Astrocyte (in vitro differentiated cells and primary cell): Measurements from ENCODE around the gene PRKG1. TPM values are rescaled to one million over a fixed set of nuclear protein-coding genes. Genes with fewer than 3 reads are reported as not detected.

Experiments
- DNase-seq: peaks from one replicate; pipeline ENCODE4 v3.0.0-alpha.2; 2010; ENCODE audit warnings: low read depth
- FAIRE-seq: peaks from 2 replicates; lab custom pipeline; 2011; peaks lifted over from hg19 to GRCh38; lab: Jason Lieb, UNC
- H2AFZ ChIP-seq: 2 replicates; pipeline ENCODE4 v1.6.0; 2012; ENCODE audit warnings: low read depth, low read length, inconsistent platforms
- H3K27ac ChIP-seq: 2 replicates; pipeline ENCODE4 v1.5.1; 2011; ENCODE audit warnings: low read depth, low read length, inconsistent platforms
- H3K27me3 ChIP-seq: 2 replicates; pipeline ENCODE4 v1.6.0; 2011; ENCODE audit warnings: low read length, inconsistent platforms; ENCODE audit not compliant: insufficient read depth
- H3K36me3 ChIP-seq: 2 replicates; pipeline ENCODE4 v1.5.1; 2011; ENCODE audit warnings: low read length, inconsistent platforms; ENCODE audit not compliant: insufficient read depth
- H3K4me1 ChIP-seq: 2 replicates; pipeline ENCODE4 v1.5.1; 2011; ENCODE audit warnings: low read length, inconsistent platforms; ENCODE audit not compliant: insufficient read depth
- H3K4me2 ChIP-seq: 2 replicates; pipeline ENCODE4 v1.6.0; 2012; ENCODE audit warnings: low read length, inconsistent platforms
- H3K4me3 ChIP-seq: 2 replicates; pipeline ENCODE4 v1.5.1; 2011; ENCODE audit warnings: low read depth, mild to moderate bottlenecking, low read length, inconsistent platforms; ENCODE audit not compliant: insufficient read depth
- H3K79me2 ChIP-seq: 2 replicates; pipeline ENCODE4 v1.6.0; 2012; ENCODE audit warnings: mild to moderate bottlenecking, low read length, inconsistent platforms; ENCODE audit not compliant: insufficient read depth
- H3K9ac ChIP-seq: 2 replicates; pipeline ENCODE4 v1.6.0; 2012; ENCODE audit warnings: mild to moderate bottlenecking, low read length, inconsistent platforms
- H3K9me3 ChIP-seq: 2 replicates; pipeline ENCODE4 v1.5.1; 2012; ENCODE audit warnings: low read depth, mild to moderate bottlenecking, low read length, inconsistent platforms; ENCODE audit not compliant: insufficient read depth
- H4K20me1 ChIP-seq: 2 replicates; pipeline ENCODE4 v1.6.0; 2012; ENCODE audit warnings: low read length, inconsistent platforms; ENCODE audit not compliant: insufficient read depth
- H3K27ac Mint-ChIP-seq: one replicate; pipeline ENCODE4 v1.8.0; 2021; ENCODE audit warnings: mild to moderate bottlenecking, mixed read lengths; ENCODE audit not compliant: unreplicated experiment
- H3K27me3 Mint-ChIP-seq: one replicate; pipeline ENCODE4 v1.8.0; 2021; ENCODE audit warnings: low read depth, mixed read lengths; ENCODE audit not compliant: unreplicated experiment
- H3K36me3 Mint-ChIP-seq: one replicate; pipeline ENCODE4 v1.8.0; 2021; ENCODE audit warnings: low read depth, mixed read lengths; ENCODE audit not compliant: unreplicated experiment
- H3K4me1 Mint-ChIP-seq: one replicate; pipeline ENCODE4 v1.8.0; 2021; ENCODE audit warnings: low read depth, mixed read lengths; ENCODE audit not compliant: unreplicated experiment
- H3K4me3 Mint-ChIP-seq: one replicate; pipeline ENCODE4 v1.8.0; 2021; ENCODE audit warnings: mild to moderate bottlenecking, moderate library complexity, mixed read lengths; ENCODE audit not compliant: unreplicated experiment
- H3K9me3 Mint-ChIP-seq: one replicate; pipeline ENCODE4 v1.8.0; 2021; ENCODE audit warnings: mild to moderate bottlenecking, mixed read lengths; ENCODE audit not compliant: unreplicated experiment
- EZH2 ChIP-seq: IDR thresholded peaks from 2 replicates; pipeline ENCODE4 v1.6.1; 2012; ENCODE audit warnings: mild to moderate bottlenecking, low read length, inconsistent platforms; ENCODE audit not compliant: insufficient read depth
- total RNA-seq: library from RNA; stranded (reverse); gene quantifications from 2 replicates; pipeline ENCODE4 v1.2.1, GENCODE V29; 2021
- TF ChIP-seq, protein P1 (sequence below): IDR thresholded peaks from 2 replicates; pipeline ENCODE4 v1.5.1; 2011; ENCODE audit warnings: low read depth, mild to moderate bottlenecking, inconsistent platforms, low read length, moderate library complexity; ENCODE audit not compliant: insufficient read depth

Gene PRKG1
- total RNA-seq, 1 donor from 2014 or later = 3.1 TPM

DNA sequence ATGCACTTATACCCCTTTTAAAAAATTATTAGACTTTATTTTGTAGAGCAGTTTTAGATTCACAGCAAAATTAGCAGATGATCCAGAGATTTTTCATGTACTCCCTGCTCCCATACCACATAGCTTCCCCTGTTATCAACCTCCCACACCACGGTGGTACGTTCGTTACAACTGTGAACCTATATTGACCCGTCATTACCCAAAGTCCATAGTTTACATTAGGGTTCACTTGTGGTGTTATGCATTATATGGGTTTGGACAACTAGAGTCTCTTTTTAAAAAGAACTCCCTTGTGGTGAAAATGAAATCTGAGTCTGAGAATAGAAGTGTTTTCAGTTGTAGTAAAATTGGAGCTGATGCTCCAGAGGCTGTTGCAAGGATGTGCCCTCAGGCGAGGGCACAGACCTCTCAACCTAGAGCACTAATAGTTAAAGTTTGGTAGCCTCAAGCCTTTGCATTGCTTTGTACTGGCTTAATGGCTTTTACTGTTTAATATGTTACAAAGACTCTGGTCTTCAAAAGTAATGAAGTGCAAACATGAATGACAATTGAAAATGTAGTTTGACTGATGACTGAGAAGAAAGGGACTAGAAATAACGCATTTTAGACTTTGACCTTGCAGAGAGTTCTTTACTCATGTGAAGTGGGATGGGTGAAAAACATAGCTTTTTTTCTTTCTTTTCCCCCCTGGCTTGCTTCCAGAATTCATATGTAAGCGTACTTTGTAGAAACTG, 655.7 kb downstream of the PRKG1 start:
- Histone ChIP-seq H3K79me2 (no peaks in the 10 kb centered on the region), H3K27ac (no peak overlapping the region), H3K36me3 (no peaks in the 10 kb centered on the region), H3K4me1 (no peaks in the 10 kb centered on the region), H2AFZ (no peak overlapping the region), H3K9ac (no peak overlapping the region), H3K4me2 (no peak overlapping the region), H3K27me3 (no peaks in the 10 kb centered on the region), H3K9me3 (no peaks in the 10 kb centered on the region), H3K4me3 (no peak overlapping the region), H4K20me1 (no peaks in the 10 kb centered on the region)
- Mint-ChIP-seq H3K4me1 (peaks cover 25% of the 10 kb centered on the region), H3K4me3 (no peak overlapping the region), H3K27me3 (no peaks in the 10 kb centered on the region), H3K27ac (no peak overlapping the region), H3K9me3 (no peaks in the 10 kb centered on the region), H3K36me3 (no peaks in the 10 kb centered on the region)
- no peak for TF ChIP-seq EZH2
- TF ChIP-seq, protein P1, sequence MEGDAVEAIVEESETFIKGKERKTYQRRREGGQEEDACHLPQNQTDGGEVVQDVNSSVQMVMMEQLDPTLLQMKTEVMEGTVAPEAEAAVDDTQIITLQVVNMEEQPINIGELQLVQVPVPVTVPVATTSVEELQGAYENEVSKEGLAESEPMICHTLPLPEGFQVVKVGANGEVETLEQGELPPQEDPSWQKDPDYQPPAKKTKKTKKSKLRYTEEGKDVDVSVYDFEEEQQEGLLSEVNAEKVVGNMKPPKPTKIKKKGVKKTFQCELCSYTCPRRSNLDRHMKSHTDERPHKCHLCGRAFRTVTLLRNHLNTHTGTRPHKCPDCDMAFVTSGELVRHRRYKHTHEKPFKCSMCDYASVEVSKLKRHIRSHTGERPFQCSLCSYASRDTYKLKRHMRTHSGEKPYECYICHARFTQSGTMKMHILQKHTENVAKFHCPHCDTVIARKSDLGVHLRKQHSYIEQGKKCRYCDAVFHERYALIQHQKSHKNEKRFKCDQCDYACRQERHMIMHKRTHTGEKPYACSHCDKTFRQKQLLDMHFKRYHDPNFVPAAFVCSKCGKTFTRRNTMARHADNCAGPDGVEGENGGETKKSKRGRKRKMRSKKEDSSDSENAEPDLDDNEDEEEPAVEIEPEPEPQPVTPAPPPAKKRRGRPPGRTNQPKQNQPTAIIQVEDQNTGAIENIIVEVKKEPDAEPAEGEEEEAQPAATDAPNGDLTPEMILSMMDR = no peak
- DNase-seq (no peak), FAIRE-seq (no peak)

DNA sequence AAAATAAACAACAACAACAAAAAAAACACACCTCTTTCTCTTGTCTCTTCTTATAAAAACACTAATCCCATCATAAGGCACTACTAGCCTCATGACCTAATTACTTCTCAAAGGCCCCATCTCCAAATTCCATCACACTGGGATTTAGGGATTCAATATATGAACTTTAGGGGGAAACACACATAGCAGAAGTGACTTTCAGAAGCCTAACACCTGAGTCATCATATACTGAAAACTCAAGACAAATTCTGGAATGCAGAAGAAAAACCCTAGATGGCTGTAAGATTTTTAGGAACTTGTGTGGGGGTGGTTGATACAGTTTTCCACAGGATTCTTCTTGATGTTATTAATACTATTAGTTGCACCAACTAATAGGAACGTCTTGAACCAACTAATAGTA, 658.8 kb downstream of the PRKG1 start:
- no peaks in the 10 kb centered on the region for H3K4me1 ChIP-seq
- TF ChIP-seq, protein P1 = no peak
- no peak for TF ChIP-seq EZH2
- H3K79me2 ChIP-seq = no peaks in the 10 kb centered on the region
- no peak overlapping the region for H3K4me3 ChIP-seq
- peak overlapping the region; percentile 14 for H3K4me2 ChIP-seq
- no peaks in the 10 kb centered on the region for H3K27me3 Mint-ChIP-seq
- H3K27ac ChIP-seq = no peak overlapping the region
- H3K27ac Mint-ChIP-seq = peak overlapping the region; percentile 16
- H3K4me1 Mint-ChIP-seq = peaks cover 25% of the 10 kb centered on the region
- no peak overlapping the region for H3K4me3 Mint-ChIP-seq
- peak; percentile 52 for FAIRE-seq
- H3K36me3 ChIP-seq = no peaks in the 10 kb centered on the region
- DNase-seq = peak; percentile 36
- no peak overlapping the region for H3K9ac ChIP-seq
- no peaks in the 10 kb centered on the region for H3K9me3 ChIP-seq
- H4K20me1 ChIP-seq = no peaks in the 10 kb centered on the region
- H3K27me3 ChIP-seq = no peaks in the 10 kb centered on the region
- no peaks in the 10 kb centered on the region for H3K36me3 Mint-ChIP-seq
- H3K9me3 Mint-ChIP-seq = no peaks in the 10 kb centered on the region
- H2AFZ ChIP-seq = no peak overlapping the region

DNA sequence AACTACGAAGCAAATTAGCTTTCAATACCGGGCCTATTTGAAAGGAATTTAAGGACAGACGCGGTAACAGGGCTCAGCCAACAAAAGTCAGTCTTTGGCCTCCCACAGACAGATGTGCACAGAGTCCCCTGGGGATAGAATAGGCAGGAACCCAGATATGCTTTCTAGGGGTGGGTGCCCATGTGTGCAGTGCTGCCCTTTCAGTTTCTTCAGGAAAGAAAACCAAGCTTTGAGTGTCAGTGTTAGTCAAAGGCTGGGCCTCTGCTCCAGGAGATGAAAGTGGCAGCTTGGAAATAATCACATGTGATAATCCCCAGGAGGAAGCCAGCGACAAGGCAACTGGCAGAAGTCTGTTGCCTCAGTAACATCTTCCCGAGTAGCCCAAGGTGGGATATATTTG, 668.9 kb downstream of the PRKG1 start:
- peak overlapping the region; percentile 26 for H2AFZ ChIP-seq
- H3K9me3 Mint-ChIP-seq = no peaks in the 10 kb centered on the region
- FAIRE-seq = no peak

More for the DNA sequence above, 668.9 kb downstream of the PRKG1 start:
- Mint-ChIP-seq H3K4me3 (no peak overlapping the region), H3K4me1 (peaks cover 2% of the 10 kb centered on the region), H3K36me3 (no peaks in the 10 kb centered on the region), H3K27me3 (no peaks in the 10 kb centered on the region), H3K27ac (no peak overlapping the region)
- Histone ChIP-seq H3K4me2 (peak overlapping the region; percentile 30), H4K20me1 (no peaks in the 10 kb centered on the region), H3K9me3 (no peaks in the 10 kb centered on the region), H3K27ac (no peak overlapping the region), H3K36me3 (no peaks in the 10 kb centered on the region), H3K4me3 (no peak overlapping the region), H3K4me1 (no peaks in the 10 kb centered on the region), H3K9ac (no peak overlapping the region), H3K79me2 (no peaks in the 10 kb centered on the region), H3K27me3 (no peaks in the 10 kb centered on the region)
- TF ChIP-seq EZH2 = no peak
- TF ChIP-seq, protein P1 = no peak
- no peak for DNase-seq
